Hematopoietic multipotent progenitor cell (in vitro differentiated cells): ENCODE measurements around the gene RAD51C. TPM values are rescaled to one million over a fixed set of nuclear protein-coding genes. Genes with fewer than 3 reads are reported as not detected.

ENCODE experiments used
- small RNA-seq: library from RNA; depleted of rRNA; stranded (forward); fragments of <200 nt; gene quantifications from one replicate; pipeline ENCODE3, GENCODE V24; 2012
- total RNA-seq: library from RNA; depleted of rRNA; stranded (reverse); fragments of >200 nt; gene quantifications from one replicate; pipeline ENCODE4 v1.2.3, GENCODE V29; 2012

Gene RAD51C
- total RNA-seq, 1 donor = 10.8 TPM

Small RNA genes lying within 50 kb of the gene (small RNA-seq; reads per million reads assigned to genes)
- gene AC011195.1 = not detected
- not detected for gene AC025521.1
- not detected for gene RF00017
- 1.4 reads per million, percentile 50 among the genes with 10 or more reads in this experiment for gene RNU1-108P
- gene RNU1-52P = not detected
- 13.2 reads per million, percentile 93 among the genes with 10 or more reads in this experiment for gene RNU1-85P

Other genes starting within 250 kb of the RAD51C start
- 2.4 TPM for gene HSF5, start 204.2 kb upstream of the RAD51C start, total RNA-seq
- gene MTMR4, start 178.0 kb upstream of the RAD51C start, total RNA-seq = 55.2 TPM
- gene TEX14, start 557 bp upstream of the RAD51C start, total RNA-seq = 0.27 TPM
- gene PPM1E, start 63.3 kb downstream of the RAD51C start, total RNA-seq = under 0.01 TPM